ENCODE measurements around the gene RPL23.

RPL23 gene

DNA sequence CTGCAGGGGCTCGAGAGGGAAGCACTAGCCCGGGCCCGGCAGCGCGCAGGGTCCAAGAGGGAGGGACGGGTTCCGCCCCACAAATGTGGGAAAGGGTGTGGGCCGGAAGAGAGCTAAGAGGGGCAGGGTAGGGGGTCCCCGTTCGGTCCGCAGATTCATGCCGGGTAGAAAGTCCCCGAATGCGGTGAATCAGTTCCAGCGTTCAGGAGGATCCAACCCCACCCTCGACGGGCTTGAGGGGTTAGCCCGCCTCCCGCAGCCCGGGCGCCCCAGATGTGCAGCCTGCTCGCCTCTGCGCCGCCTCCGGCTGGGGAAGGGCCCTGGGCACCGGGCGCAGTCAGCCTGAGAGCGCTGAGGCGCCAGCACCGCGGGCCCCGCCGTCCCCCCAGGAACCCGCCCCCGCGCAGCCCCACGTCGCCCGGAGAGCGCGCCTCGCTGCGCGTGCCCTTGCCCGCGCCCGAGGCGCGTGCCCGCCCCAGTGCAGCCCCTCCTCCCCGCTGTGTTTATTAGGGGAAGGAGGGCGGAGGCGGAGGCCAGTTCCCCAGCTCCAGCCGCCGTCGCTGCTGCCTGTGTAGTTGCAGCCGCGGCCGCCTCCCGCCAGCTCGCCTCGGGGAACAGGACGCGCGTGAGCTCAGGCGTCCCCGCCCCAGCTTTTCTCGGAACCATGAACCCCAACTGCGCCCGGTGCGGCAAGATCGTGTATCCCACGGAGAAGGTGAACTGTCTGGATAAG, 16.2 kb upstream of the RPL23 start, which contains the start of gene LASP1:
TSS of gene LASP1 (plus strand) at position 533 of the 733 bp plus-strand sequence. CDS start at position 665, 132 bp downstream.
- Mint-ChIP-seq H3K4me3 (peak within 1 kb of the TSS; percentile 99), H3K9me3 (no peaks in the 10 kb centered on the region), H3K4me1 (peaks cover 42% of the 10 kb centered on the region), H3K36me3 (ENCODE audit: low read depth) (no peaks in the 10 kb centered on the region), H3K27me3 (ENCODE audit: low read depth, poor library complexity) (peaks cover 24% of the 10 kb centered on the region), H3K27ac (peak within 1 kb of the TSS; percentile 100)
- TF ChIP-seq, protein P1, sequence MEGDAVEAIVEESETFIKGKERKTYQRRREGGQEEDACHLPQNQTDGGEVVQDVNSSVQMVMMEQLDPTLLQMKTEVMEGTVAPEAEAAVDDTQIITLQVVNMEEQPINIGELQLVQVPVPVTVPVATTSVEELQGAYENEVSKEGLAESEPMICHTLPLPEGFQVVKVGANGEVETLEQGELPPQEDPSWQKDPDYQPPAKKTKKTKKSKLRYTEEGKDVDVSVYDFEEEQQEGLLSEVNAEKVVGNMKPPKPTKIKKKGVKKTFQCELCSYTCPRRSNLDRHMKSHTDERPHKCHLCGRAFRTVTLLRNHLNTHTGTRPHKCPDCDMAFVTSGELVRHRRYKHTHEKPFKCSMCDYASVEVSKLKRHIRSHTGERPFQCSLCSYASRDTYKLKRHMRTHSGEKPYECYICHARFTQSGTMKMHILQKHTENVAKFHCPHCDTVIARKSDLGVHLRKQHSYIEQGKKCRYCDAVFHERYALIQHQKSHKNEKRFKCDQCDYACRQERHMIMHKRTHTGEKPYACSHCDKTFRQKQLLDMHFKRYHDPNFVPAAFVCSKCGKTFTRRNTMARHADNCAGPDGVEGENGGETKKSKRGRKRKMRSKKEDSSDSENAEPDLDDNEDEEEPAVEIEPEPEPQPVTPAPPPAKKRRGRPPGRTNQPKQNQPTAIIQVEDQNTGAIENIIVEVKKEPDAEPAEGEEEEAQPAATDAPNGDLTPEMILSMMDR (IDR thresholded peaks at IDR 0.05) = no peak
- peak; percentile 87 for DNase-seq

DNA sequence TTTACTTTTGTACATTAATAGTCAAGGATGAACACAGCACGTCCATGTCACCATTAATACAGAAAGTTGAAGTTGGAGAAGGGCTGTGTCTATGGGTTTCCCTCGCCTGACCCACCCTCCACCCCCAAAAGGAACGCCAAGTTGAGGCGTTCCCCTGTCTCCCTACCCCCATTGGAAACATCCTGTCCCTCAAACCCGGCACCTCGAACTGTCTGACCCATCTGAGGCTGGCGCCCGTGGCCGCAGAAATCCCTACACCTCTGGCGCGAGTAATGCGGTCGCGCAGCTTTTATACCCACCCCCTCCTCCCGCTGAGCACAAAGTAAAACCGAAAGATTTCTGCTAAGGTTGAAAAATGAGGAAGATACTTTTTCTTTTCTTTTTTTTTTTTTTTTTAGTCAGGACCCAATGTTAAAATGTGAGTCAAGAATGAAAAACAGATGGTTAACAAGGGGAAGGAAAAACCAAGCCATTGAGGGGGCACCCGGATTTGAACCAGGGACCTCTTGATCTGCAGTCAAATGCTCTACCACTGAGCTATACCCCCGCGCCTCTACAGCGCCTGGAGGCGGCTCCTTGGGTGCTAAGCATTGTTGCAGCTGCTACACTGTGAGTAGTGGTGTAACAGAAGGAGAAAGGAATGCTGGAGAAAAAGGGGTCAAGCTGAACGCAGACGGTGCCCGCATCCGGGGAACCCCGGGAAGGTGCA, 15.4 kb upstream of the RPL23 start:
- Mint-ChIP-seq H3K4me3 (peak overlapping the region; percentile 98), H3K36me3 (ENCODE audit: low read depth) (no peaks in the 10 kb centered on the region), H3K4me1 (peaks cover 34% of the 10 kb centered on the region), H3K27me3 (ENCODE audit: low read depth, poor library complexity) (peaks cover 24% of the 10 kb centered on the region), H3K27ac (peak overlapping the region; percentile 100), H3K9me3 (no peaks in the 10 kb centered on the region)
- peak; percentile 96 for DNase-seq
- TF ChIP-seq, protein P1 (IDR thresholded peaks at IDR 0.05) = no peak

DNA sequence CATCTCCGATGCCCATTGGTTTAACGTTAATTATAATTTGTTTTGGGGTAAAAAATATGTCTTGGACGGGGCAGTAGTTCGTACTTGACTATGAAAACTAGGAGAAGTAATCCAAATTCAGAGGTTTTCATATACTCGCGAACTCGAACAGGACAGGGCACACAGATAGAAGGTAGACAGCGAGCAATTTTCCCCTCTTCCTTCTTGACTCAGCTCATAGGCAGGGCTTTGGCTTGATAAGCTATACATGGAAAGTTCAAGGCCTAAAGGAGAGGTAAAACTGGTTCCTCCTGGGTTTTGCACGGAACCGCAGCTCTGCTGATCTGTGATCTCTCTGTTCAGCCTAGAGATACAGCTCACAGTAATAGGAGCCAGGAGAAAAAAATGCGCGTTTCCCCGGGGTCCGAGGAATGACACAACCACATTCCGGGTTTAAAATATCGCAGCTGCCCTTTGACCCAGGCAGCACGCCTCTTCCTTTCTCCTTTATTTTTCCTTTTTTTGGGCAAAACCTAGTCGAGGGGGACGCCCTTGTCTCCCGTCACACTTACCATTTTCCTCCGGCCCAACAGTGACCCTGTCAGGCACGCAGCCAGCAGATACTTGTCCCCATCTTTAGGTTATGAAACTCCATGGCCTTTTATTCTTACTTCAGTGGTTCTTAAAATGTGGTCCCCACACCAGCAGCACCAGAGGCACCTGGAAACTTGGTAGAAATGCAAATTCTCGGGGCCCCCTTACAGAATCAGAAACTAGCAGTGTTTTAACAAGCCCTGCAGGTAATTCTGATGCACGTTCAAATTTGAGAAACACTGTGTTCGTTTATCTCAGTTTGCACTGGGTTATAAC, 14.7 kb upstream of the RPL23 start:
- Mint-ChIP-seq H3K27me3 (ENCODE audit: low read depth, poor library complexity) (peaks cover 23% of the 10 kb centered on the region), H3K4me3 (peak overlapping the region; percentile 98), H3K36me3 (ENCODE audit: low read depth) (no peaks in the 10 kb centered on the region), H3K4me1 (peaks cover 31% of the 10 kb centered on the region), H3K9me3 (no peaks in the 10 kb centered on the region), H3K27ac (peak overlapping the region; percentile 100)
- TF ChIP-seq, protein P1 (IDR thresholded peaks at IDR 0.05) = no peak
- DNase-seq = peak; percentile 60

DNA sequence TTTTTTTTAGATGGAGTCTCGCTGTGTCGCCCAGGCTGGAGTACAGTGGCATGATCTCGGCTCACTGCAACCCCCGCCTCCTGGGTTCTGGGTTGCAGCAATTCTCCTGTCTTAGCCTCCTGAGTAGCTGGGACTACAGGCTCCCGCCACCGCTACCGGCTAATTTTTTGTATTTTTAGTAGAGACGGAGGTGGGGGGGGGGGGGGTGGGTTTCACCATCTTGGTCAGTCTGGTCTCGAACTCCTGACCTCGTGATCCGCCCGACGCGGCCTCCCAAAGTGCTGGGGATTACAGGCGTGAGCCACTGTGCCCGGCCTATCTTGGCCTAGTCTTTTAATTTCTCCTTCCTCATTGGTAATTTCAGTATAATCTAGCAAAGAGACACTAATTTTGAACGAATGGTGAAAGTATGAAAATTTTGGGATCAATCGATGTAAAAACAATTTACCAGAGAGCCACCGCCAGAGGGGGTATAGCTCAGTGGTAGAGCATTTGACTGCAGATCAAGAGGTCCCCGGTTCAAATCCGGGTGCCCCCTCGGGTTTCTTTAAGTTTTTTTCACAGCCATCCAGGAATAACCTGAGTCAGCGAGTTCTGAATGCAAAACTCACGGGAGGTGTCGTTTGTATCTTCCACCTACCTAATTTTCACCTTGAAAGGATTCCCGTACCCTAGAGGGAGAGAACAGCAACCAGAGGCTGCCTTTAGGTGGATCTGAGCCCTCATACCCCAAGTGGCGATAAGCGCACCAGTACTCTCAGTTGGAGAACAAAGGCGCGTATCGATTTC, 13.9 kb upstream of the RPL23 start:
- H3K4me1 Mint-ChIP-seq = peaks cover 29% of the 10 kb centered on the region
- TF ChIP-seq, protein P1 (IDR thresholded peaks at IDR 0.05) = peak; percentile 36
- H3K27me3 Mint-ChIP-seq (ENCODE audit: low read depth, poor library complexity) = peaks cover 25% of the 10 kb centered on the region
- peak; percentile 75 for DNase-seq
- H3K27ac Mint-ChIP-seq = peak overlapping the region; percentile 54
- no peaks in the 10 kb centered on the region for H3K36me3 Mint-ChIP-seq (ENCODE audit: low read depth)
- H3K9me3 Mint-ChIP-seq = no peaks in the 10 kb centered on the region
- peak overlapping the region; percentile 98 for H3K4me3 Mint-ChIP-seq

DNA sequence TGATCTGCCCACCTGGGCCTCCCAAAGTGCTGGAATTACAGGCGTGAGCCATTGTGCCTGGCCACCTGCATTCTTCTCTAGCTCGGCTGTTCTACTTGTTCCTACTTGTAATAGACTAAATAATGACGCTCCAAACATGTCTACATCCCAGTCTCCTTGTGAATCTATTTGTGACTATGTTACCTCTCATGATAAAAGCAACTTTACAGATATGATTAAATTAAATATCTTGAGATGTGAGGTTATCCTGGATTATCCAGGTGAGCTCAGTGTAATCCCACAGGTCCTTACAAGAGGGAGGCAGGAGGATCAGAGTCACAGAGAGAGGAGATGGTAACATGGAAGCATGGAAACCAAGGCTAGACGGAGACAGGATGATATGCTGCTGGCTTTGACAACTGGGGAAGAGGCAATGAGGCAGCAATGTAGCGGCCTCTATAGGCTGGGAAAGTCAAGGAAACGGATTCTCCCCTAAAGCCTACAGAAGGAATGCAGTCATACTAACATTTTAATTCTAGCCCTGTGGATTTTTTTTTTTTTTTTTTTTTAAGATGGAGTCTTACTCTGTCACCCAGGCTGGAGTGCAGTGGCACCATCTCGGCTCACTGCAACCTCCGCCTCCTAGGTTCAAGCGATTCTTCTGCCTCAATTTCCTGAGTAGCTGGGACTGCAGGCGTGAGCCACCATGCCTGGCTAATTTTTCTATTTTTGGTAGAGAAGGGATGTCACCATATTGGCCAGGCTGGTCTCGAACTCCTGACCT, 11.3 kb upstream of the RPL23 start:
- H3K27ac Mint-ChIP-seq = no peak overlapping the region
- H3K27me3 Mint-ChIP-seq (ENCODE audit: low read depth, poor library complexity) = peaks cover 25% of the 10 kb centered on the region
- no peak for DNase-seq
- no peaks in the 10 kb centered on the region for H3K36me3 Mint-ChIP-seq (ENCODE audit: low read depth)
- H3K4me1 Mint-ChIP-seq = peaks cover 19% of the 10 kb centered on the region
- H3K4me3 Mint-ChIP-seq = no peak overlapping the region
- H3K9me3 Mint-ChIP-seq = no peaks in the 10 kb centered on the region
- TF ChIP-seq, protein P1 (IDR thresholded peaks at IDR 0.05) = peak; percentile 22

Measured in nephron progenitor cell (in vitro differentiated cells).